ENCODE results near the gene CAMK2D. TPM values are rescaled to one million over a fixed set of nuclear protein-coding genes. Genes with fewer than 3 reads are reported as not detected.

Gene CAMK2D
- total RNA-seq, 6 experiments from 2014 or later: 83.7 to 102 (median 94.1) TPM

- H3K9me3 Mint-ChIP-seq: no peaks in the 10 kb centered on the region
- peaks cover 38% of the 10 kb centered on the region for H3K36me3 Mint-ChIP-seq (ENCODE audit: low read depth)
- H3K27ac Mint-ChIP-seq: peak overlapping the region; percentile 26; the same call in 1 of the 2 replicates
- H3K27me3 Mint-ChIP-seq (ENCODE audit: insufficient read depth): no peaks in the 10 kb centered on the region; the same call in 1 of the 2 replicates
- TF ChIP-seq CTCF (IDR thresholded peaks at IDR 0.05): no peak
- H3K4me1 Mint-ChIP-seq (ENCODE audit: low read depth): peaks cover 50% of the 10 kb centered on the region
- H3K4me3 Mint-ChIP-seq: no peak overlapping the region
- DNase-seq: no peak
Observed at GRCh38 chr4:113739197-113739596, 22.3 kb downstream of the CAMK2D start.

GRCh38 chr4:113738251-113738650 is 23.3 kb downstream of the CAMK2D start:
- no peak overlapping the region for H3K27ac Mint-ChIP-seq
- DNase-seq: no peak
- H3K27me3 Mint-ChIP-seq (ENCODE audit: insufficient read depth): no peaks in the 10 kb centered on the region; the same call in 1 of the 2 replicates
- H3K4me3 Mint-ChIP-seq: no peak overlapping the region
- peaks cover 43% of the 10 kb centered on the region for H3K36me3 Mint-ChIP-seq (ENCODE audit: low read depth)
- peaks cover 60% of the 10 kb centered on the region for H3K4me1 Mint-ChIP-seq (ENCODE audit: low read depth)
- TF ChIP-seq CTCF (IDR thresholded peaks at IDR 0.05): no peak
- no peaks in the 10 kb centered on the region for H3K9me3 Mint-ChIP-seq

DNA sequence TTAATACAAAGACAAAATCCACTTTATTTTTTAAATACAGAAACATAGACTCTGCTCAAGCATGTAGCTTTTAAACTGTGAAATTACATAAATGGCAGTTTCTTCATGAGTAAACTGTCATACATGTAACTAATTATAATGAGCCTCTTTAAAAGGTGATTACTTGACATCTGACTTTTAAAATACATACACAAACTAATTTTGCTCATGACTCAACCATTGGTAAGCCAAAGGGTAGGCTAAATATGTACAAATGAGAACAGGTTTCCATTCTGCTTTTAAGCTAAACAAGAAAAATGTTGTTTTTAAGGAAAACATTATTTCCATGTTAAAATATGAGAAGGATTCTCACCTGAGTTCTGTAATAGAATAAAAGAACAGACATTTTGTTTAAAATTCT is 27.9 kb downstream of the CAMK2D start:
- Mint-ChIP-seq H3K4me1 (ENCODE audit: low read depth) (peaks cover 42% of the 10 kb centered on the region), H3K4me3 (no peak overlapping the region), H3K27ac (no peak overlapping the region), H3K9me3 (no peaks in the 10 kb centered on the region), H3K27me3 (ENCODE audit: insufficient read depth) (no peaks in the 10 kb centered on the region), H3K36me3 (ENCODE audit: low read depth) (peaks cover 20% of the 10 kb centered on the region)
- DNase-seq: no peak
- TF ChIP-seq CTCF (IDR thresholded peaks at IDR 0.05): no peak

GRCh38 chr4:113732967-113733527 is 28.5 kb downstream of the CAMK2D start:
- Mint-ChIP-seq H3K4me1 (ENCODE audit: low read depth) (peaks cover 40% of the 10 kb centered on the region), H3K9me3 (no peaks in the 10 kb centered on the region), H3K27me3 (ENCODE audit: insufficient read depth) (no peaks in the 10 kb centered on the region), H3K36me3 (ENCODE audit: low read depth) (peaks cover 19% of the 10 kb centered on the region), H3K27ac (peak overlapping the region; percentile 8; the same call in 1 of the 2 replicates), H3K4me3 (no peak overlapping the region)
- TF ChIP-seq CTCF (IDR thresholded peaks at IDR 0.05): no peak
- DNase-seq: no peak

DNA sequence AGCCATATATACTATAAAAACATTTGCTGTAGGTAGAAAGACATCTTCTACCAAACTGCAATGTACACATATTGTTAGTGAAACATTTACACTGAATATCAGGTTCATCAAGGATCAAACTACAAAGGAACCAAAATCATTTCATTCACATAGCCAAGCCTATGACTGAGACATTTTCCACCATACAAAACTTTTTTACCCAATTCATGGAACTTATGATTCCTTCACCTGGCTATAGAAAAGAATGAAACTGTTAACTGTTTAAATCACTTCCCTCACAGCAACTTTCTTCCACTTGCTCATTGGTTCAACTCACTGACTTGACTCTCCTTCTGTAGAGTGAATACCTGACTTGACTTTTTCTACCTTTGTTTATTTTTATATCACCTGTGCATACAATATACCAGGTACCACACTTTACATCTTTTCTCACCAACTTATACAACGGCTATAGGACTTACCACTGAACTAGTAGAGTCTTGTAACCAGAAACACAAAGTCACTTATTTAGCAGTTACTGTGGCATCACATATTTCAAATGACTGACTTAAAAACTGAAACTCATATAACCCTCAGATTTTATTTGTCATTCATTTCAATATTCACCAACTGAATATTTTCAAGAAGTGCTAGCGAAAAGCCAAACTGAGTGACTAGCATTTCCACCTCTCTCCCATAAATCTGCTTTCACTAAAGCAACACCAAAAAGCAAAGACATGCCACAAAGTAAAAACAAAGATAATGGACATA is 30.9 kb downstream of the CAMK2D start:
- no peak overlapping the region for H3K27ac Mint-ChIP-seq
- peaks cover 55% of the 10 kb centered on the region for H3K4me1 Mint-ChIP-seq (ENCODE audit: low read depth)
- TF ChIP-seq CTCF (IDR thresholded peaks at IDR 0.05): no peak
- H3K4me3 Mint-ChIP-seq: no peak overlapping the region
- no peaks in the 10 kb centered on the region for H3K27me3 Mint-ChIP-seq (ENCODE audit: insufficient read depth)
- H3K9me3 Mint-ChIP-seq: no peaks in the 10 kb centered on the region
- DNase-seq: no peak
- H3K36me3 Mint-ChIP-seq (ENCODE audit: low read depth): peaks cover 11% of the 10 kb centered on the region
